Suprapubic skin (tissue), 4 donors: ENCODE data around the gene TMEM181.

Experiments
- EP300 ChIP-seq: sonication (generic); formaldehyde crosslinking; IDR thresholded peaks from one replicate; pipeline ENCODE4 v1.6.1; 2017; ENCODE audit warnings: antibody characterized with exemption
- POLR2A ChIP-seq, 2 donors: fragments of 450-650 bp; IDR thresholded peaks; one replicate each; pipeline ENCODE4 v1.6.1; 2017; ENCODE audit warnings: antibody characterized with exemption in 2 of 2, mild to moderate bottlenecking in 2 of 2, moderate library complexity in 2 of 2
- POLR2AphosphoS5 ChIP-seq, 3 donors: sonication (generic); formaldehyde crosslinking; IDR thresholded peaks; one replicate each; pipeline ENCODE4 v1.6.1; 2017; ENCODE audit warnings: antibody characterized with exemption in 3 of 3
- TF ChIP-seq, protein P1 (sequence below), 2 donors: fragments of 200-600 bp in 1 of 2; fragments of 450-650 bp in 1 of 2; sonication (generic) in 1 of 2; IDR thresholded peaks; one replicate each; pipeline ENCODE4 v1.5.1; 2016 to 2019; ENCODE audit warnings: antibody characterized with exemption in 2 of 2, mild to moderate bottlenecking in 1 of 2, moderate library complexity in 1 of 2

DNA sequence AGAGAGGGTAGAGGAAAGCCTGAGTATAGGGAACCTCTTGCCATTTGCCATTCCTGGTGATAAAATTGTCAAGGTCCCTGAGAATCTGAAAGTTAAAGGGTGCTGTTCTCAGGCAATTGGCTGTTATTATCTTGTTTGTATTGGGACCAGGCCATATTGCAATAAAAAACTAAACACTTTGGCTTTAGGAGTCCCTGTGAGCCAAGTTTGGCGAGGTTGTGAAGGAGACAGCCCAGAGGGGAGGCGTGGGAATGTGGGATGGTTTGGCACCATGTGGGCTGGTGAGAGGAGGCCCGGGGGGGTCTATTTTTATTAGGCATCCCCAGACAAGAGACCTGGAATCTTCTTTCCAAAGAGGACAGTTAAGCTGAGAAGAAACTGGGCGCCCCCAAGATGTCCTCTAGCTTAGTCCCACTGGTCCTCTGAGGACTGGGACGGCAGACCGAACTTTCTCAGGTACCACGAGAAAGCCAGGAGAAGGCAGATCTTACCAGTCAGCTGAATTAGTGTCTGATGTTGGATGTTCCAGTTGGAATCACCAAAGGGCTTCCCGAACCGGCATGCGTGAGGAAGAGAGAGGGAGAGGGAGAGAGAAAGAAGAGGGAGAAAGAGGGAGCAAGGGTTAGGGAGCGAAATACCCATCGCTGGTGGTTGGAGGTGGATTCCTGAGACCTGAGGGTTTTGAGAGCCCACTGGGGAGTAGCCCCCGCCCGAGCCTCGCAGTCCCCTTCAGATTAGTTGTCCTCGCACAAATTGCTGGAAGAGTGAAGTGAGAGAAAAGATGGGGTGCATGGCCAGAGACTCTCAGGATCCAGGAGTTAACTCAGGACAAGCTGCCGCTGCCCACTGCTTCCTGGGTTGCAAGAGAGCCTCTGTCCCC lies 60.3 kb downstream of the TMEM181 start:
- TF ChIP-seq, protein P1, sequence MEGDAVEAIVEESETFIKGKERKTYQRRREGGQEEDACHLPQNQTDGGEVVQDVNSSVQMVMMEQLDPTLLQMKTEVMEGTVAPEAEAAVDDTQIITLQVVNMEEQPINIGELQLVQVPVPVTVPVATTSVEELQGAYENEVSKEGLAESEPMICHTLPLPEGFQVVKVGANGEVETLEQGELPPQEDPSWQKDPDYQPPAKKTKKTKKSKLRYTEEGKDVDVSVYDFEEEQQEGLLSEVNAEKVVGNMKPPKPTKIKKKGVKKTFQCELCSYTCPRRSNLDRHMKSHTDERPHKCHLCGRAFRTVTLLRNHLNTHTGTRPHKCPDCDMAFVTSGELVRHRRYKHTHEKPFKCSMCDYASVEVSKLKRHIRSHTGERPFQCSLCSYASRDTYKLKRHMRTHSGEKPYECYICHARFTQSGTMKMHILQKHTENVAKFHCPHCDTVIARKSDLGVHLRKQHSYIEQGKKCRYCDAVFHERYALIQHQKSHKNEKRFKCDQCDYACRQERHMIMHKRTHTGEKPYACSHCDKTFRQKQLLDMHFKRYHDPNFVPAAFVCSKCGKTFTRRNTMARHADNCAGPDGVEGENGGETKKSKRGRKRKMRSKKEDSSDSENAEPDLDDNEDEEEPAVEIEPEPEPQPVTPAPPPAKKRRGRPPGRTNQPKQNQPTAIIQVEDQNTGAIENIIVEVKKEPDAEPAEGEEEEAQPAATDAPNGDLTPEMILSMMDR (IDR thresholded peaks at IDR 0.05): no peak
- TF ChIP-seq POLR2AphosphoS5 (IDR thresholded peaks at IDR 0.05) (no peak), POLR2A (IDR thresholded peaks at IDR 0.05) (no peak), EP300 (no peak)
